ENCODE measurements around the gene FOXP1. TPM values are rescaled to one million over a fixed set of nuclear protein-coding genes. Genes with fewer than 3 reads are reported as not detected.

The FOXP1 gene
- total RNA-seq, 1 donor from 2014 or later, result 71.3 TPM

DNA sequence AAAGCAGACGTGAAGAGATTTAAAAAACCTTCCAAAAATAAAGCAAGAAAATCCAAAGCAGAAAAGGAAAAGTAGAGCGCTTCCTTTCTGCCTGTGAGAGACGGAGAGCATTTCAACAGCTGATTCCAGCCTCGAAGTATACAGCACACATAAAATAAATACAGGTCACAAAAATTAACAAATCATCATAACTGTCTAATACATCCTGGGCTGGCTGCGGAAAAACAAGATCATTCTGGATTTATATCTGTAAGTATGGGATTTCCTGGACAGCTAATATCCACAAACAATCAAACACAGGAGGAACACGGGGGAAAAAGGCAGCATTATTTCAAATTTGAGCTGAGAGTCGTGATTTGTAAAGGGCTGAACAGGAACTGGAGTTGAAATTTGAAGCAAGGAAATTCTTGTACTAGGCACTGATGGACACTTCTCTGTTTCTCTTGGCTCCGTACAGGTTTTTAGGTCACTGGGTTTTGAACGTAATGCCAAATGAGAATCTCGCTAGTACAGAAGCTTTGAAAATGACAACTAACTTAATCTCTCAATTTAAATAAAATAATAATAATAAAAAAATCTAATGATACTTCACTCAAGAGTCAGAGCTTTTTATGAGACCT lies 577.7 kb downstream of the FOXP1 start:
- Mint-ChIP-seq H3K4me3 (ENCODE audit: unreplicated experiment) (no peak overlapping the region), H3K27ac (ENCODE audit: unreplicated experiment) (no peak overlapping the region)
- DNase-seq (ENCODE audit: low spot score), result no peak

DNA sequence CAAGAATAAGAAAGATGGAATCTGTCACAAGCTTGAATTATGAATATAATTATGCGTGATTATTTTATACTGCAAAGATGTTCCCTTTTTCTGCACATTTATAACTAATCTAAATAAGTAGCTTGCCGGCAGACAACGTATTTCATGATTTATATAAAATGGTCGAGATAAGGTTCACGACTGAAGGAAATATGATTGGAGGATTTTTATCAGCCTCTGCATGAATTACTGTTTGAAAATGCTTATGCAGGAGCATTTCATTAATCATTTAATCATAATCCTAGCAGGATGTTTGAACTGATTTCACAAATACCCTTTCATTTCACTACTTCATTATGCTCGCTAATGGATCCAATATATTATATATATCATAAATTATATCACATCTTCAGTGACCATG lies 580.0 kb downstream of the FOXP1 start:
- Mint-ChIP-seq H3K4me3 (ENCODE audit: unreplicated experiment) (no peak overlapping the region), H3K27ac (ENCODE audit: unreplicated experiment) (no peak overlapping the region), H3K4me1 (ENCODE audit: unreplicated experiment) (peaks cover 15% of the 10 kb centered on the region), H3K9me3 (ENCODE audit: unreplicated experiment) (no peaks in the 10 kb centered on the region), H3K27me3 (ENCODE audit: unreplicated experiment) (no peaks in the 10 kb centered on the region), H3K36me3 (ENCODE audit: low read depth, unreplicated experiment) (no peaks in the 10 kb centered on the region)
- TF ChIP-seq, protein P1, sequence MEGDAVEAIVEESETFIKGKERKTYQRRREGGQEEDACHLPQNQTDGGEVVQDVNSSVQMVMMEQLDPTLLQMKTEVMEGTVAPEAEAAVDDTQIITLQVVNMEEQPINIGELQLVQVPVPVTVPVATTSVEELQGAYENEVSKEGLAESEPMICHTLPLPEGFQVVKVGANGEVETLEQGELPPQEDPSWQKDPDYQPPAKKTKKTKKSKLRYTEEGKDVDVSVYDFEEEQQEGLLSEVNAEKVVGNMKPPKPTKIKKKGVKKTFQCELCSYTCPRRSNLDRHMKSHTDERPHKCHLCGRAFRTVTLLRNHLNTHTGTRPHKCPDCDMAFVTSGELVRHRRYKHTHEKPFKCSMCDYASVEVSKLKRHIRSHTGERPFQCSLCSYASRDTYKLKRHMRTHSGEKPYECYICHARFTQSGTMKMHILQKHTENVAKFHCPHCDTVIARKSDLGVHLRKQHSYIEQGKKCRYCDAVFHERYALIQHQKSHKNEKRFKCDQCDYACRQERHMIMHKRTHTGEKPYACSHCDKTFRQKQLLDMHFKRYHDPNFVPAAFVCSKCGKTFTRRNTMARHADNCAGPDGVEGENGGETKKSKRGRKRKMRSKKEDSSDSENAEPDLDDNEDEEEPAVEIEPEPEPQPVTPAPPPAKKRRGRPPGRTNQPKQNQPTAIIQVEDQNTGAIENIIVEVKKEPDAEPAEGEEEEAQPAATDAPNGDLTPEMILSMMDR (IDR thresholded peaks at IDR 0.05; ENCODE audit: unreplicated experiment), result no peak
- DNase-seq (ENCODE audit: low spot score), result no peak

More for the DNA sequence above, 577.7 kb downstream of the FOXP1 start:
- Mint-ChIP-seq H3K27me3 (ENCODE audit: unreplicated experiment) (no peaks in the 10 kb centered on the region), H3K4me1 (ENCODE audit: unreplicated experiment) (peaks cover 18% of the 10 kb centered on the region), H3K9me3 (ENCODE audit: unreplicated experiment) (no peaks in the 10 kb centered on the region), H3K36me3 (ENCODE audit: low read depth, unreplicated experiment) (no peaks in the 10 kb centered on the region)
- TF ChIP-seq, protein P1 (IDR thresholded peaks at IDR 0.05; ENCODE audit: unreplicated experiment), result no peak

DNA sequence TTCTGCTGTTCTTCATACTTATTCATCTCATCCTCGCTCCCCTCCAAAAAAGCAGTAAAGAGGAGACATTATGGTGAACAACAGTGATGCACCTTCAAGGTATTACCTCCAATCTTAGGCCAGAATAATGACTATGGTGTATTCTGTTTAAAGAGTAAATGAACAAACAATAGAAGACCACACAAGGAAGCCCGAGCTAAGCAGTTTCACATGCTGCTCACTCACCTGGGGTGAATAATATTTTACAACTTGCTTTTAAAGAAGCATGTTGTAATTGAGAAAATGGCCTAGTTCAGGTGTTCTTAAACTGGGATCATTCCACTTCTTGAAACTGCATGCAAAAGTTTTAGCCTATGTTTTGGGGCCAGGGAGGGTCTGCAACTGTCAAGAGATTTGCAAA lies 581.2 kb downstream of the FOXP1 start:
- Mint-ChIP-seq H3K4me3 (ENCODE audit: unreplicated experiment) (no peak overlapping the region), H3K27me3 (ENCODE audit: unreplicated experiment) (no peaks in the 10 kb centered on the region), H3K4me1 (ENCODE audit: unreplicated experiment) (peaks cover 6% of the 10 kb centered on the region), H3K9me3 (ENCODE audit: unreplicated experiment) (no peaks in the 10 kb centered on the region), H3K27ac (ENCODE audit: unreplicated experiment) (no peak overlapping the region), H3K36me3 (ENCODE audit: low read depth, unreplicated experiment) (peaks cover 4% of the 10 kb centered on the region)
- TF ChIP-seq, protein P1 (IDR thresholded peaks at IDR 0.05; ENCODE audit: unreplicated experiment), result no peak
- no peak for DNase-seq (ENCODE audit: low spot score)

DNA sequence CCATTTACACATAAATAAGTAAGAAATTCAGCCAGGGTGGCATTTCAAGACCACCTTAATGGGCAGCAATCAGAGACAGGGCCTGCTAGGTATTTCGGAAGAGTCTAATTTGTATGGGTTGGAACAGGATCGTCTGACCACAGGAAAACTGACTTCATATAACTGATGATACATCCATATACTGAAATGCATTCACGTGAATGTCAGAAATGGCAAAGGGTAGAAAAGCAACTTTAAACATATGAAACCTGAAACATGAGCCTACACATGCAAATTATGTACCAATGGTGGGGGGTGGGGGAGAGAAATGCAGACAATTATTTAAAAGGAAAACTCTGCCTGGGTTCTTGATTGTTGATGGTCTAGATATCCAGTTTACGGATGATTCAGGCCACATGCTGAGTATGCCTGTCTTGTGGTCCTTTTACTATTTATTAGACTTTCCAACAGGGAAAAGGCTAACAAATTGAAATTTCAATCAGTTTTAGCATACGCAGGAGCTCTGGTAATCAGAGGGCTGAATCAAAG lies 582.2 kb downstream of the FOXP1 start:
- Mint-ChIP-seq H3K9me3 (ENCODE audit: unreplicated experiment) (no peaks in the 10 kb centered on the region), H3K36me3 (ENCODE audit: low read depth, unreplicated experiment) (peaks cover 7% of the 10 kb centered on the region)

DNA sequence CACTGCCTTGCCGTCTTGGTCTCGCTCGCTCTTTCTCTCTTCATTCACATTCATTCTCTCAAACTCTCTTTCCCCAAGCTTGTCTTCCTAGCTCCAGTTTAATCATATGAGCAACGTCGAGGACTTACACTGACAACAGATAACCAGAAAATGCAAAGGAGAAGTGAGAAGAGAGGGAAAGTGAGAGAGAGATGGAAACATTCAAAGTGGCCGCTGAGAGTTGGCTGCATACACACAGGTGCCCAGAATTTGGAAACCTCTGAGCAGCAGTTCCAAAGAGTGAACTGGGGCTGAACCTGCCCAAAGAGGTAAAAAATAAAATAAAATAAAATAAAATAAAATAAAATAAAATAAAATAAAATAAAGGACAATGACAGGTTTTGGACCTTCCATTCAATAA lies 583.0 kb downstream of the FOXP1 start:
- Mint-ChIP-seq H3K36me3 (ENCODE audit: low read depth, unreplicated experiment) (peaks cover 7% of the 10 kb centered on the region), H3K4me3 (ENCODE audit: unreplicated experiment) (no peak overlapping the region), H3K9me3 (ENCODE audit: unreplicated experiment) (no peaks in the 10 kb centered on the region), H3K27ac (ENCODE audit: unreplicated experiment) (no peak overlapping the region), H3K4me1 (ENCODE audit: unreplicated experiment) (peaks cover 2% of the 10 kb centered on the region), H3K27me3 (ENCODE audit: unreplicated experiment) (no peaks in the 10 kb centered on the region)
- TF ChIP-seq, protein P1 (IDR thresholded peaks at IDR 0.05; ENCODE audit: unreplicated experiment), result no peak
- no peak for DNase-seq (ENCODE audit: low spot score)

More for the DNA sequence above, 582.2 kb downstream of the FOXP1 start:
- peaks cover 6% of the 10 kb centered on the region for H3K4me1 Mint-ChIP-seq (ENCODE audit: unreplicated experiment)
- DNase-seq (ENCODE audit: low spot score), result no peak
- TF ChIP-seq, protein P1 (IDR thresholded peaks at IDR 0.05; ENCODE audit: unreplicated experiment), result no peak
- no peak overlapping the region for H3K27ac Mint-ChIP-seq (ENCODE audit: unreplicated experiment)
- H3K4me3 Mint-ChIP-seq (ENCODE audit: unreplicated experiment), result no peak overlapping the region
- no peaks in the 10 kb centered on the region for H3K27me3 Mint-ChIP-seq (ENCODE audit: unreplicated experiment)
